Peyer's patch (tissue), 4 donors: ENCODE data around the gene TDRD5. TPM values are rescaled to one million over a fixed set of nuclear protein-coding genes. Genes with fewer than 3 reads are reported as not detected.

Experiments
- DNase-seq, 3 donors: peaks; one replicate each; pipeline ENCODE4 v3.0.0-alpha.2; 2017 to 2019
- H3K27ac ChIP-seq, 4 donors: fragments of 200-600 bp; sonication (generic); one replicate each; pipeline ENCODE4 v1.5.1; 2016 to 2019
- H3K27me3 ChIP-seq, 2 donors: fragments of 200-600 bp; sonication (generic); one replicate each; pipeline ENCODE4 v1.5.1; 2019
- H3K36me3 ChIP-seq, 3 donors: fragments of 200-600 bp; sonication (generic); one replicate each; pipeline ENCODE4 v1.5.1; 2016 to 2019
- H3K4me1 ChIP-seq, 4 donors: fragments of 200-600 bp; sonication (generic); one replicate each; pipeline ENCODE4 v1.5.1; 2016 to 2019
- H3K4me3 ChIP-seq, 4 donors: fragments of 200-600 bp; sonication (generic); 1 replicate in 3 of 4; 2 replicates in 1 of 4; pipeline ENCODE4 v1.5.1; 2016 to 2019; ENCODE audit warnings: mild to moderate bottlenecking in 1 of 4
- H3K9me3 ChIP-seq, 4 donors: fragments of 200-600 bp; sonication (generic); one replicate each; pipeline ENCODE4 v1.5.1; 2016 to 2019; ENCODE audit warnings: mild to moderate bottlenecking in 1 of 4
- POLR2A ChIP-seq, 2 donors: fragments of 450-650 bp; IDR thresholded peaks; one replicate each; pipeline ENCODE4 v1.5.1; 2017; ENCODE audit warnings: antibody characterized with exemption in 2 of 2, mild to moderate bottlenecking in 2 of 2, moderate library complexity in 2 of 2
- total RNA-seq, 4 donors: library from RNA; depleted of rRNA; stranded (reverse); fragments of >200 nt; gene quantifications; one replicate each; pipeline ENCODE4 v1.1.0, GENCODE V29; 2016
- TF ChIP-seq, protein P1 (sequence below), 6 experiments: fragments of 450-650 bp in 4 of 6; fragments of 200-600 bp in 2 of 6; sonication (generic) in 1 of 6; IDR thresholded peaks; one replicate each; pipeline ENCODE4 v1.5.1; 2017 to 2019; ENCODE audit warnings: antibody characterized with exemption in 6 of 6, mild to moderate bottlenecking in 3 of 6, moderate library complexity in 1 of 6

Gene TDRD5
- total RNA-seq, 4 donors from 2014 or later = 0.40 to 0.70 TPM; not detected in 2

DNA sequence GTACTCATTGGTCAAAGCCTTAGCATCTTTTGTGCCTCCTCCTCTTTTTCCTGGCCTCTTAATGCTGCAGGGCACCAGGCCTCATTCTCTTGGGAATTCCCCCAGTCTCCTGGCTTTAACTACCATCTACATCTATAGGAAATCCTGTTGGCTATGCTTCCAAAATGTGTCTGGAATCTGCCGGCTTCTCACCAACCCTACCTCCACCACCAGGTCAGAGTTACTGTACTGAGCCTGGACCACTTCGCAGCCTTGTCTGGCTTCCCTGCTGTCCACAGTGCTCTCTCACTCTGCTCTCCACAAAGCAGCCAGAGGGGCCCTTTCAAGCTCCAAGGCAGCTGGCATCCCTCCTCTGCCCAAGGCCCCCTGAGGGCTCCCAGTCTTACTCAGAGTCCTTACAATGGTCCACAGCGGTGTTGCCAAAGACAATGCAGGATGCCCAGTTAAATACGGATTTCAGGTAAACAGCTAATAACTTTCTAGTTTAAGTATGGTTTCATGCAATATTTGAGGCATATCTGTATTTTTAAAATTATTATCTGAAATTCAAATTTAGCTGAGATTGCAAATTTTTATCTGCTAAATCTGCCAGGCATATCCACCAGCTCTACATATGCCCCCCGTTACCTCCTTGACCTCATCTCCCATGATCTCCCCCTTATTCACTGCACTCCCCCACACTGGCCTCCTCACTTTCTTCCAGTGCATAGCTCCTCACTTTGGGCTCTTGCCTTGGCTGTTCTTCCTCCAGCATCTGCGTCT is 117.0 kb downstream of the TDRD5 start:
- H3K9me3 ChIP-seq = no peaks in the 10 kb centered on the region
- H3K36me3 ChIP-seq = no peaks in the 10 kb centered on the region
- no peak overlapping the region for H3K4me3 ChIP-seq
- no peaks in the 10 kb centered on the region for H3K27me3 ChIP-seq
- no peak for TF ChIP-seq POLR2A (IDR thresholded peaks at IDR 0.05)
- H3K27ac ChIP-seq = no peak overlapping the region
- peaks cover 0 to 10% (median 0%) of the 10 kb centered on the region in 4 donors for H3K4me1 ChIP-seq
- no peak for DNase-seq

DNA sequence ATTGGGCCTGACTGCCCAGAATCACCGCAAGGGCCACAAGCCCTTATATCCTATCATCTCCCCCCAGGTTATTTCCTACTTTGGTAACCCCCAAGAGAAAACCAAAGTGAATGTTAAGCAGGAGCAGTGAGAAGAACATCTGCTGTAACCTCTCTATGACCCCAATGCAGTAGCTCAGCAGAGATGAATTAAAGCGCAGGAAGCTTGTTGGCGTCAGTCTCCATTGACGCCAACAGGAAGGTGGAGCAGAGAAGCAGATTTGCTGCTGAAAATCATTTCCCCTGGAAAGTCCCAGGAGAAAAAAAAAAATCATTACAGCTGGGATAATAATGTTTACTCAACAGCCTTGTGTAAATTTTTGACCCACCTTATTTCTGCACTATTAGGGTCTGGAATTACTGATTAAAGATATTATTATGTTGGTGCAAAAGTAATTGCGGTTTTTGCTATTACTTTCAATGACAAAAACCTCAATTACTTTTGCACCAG is 118.3 kb downstream of the TDRD5 start:
- no peak for DNase-seq
- no peak overlapping the region for H3K27ac ChIP-seq
- peaks cover 0 to 10% (median 0%) of the 10 kb centered on the region in 4 donors for H3K4me1 ChIP-seq
- peaks cover 0 to 9% (median 0%) of the 10 kb centered on the region in 4 donors for H3K9me3 ChIP-seq
- H3K27me3 ChIP-seq = no peaks in the 10 kb centered on the region
- no peaks in the 10 kb centered on the region for H3K36me3 ChIP-seq
- no peak for TF ChIP-seq POLR2A (IDR thresholded peaks at IDR 0.05)
- TF ChIP-seq, protein P1, sequence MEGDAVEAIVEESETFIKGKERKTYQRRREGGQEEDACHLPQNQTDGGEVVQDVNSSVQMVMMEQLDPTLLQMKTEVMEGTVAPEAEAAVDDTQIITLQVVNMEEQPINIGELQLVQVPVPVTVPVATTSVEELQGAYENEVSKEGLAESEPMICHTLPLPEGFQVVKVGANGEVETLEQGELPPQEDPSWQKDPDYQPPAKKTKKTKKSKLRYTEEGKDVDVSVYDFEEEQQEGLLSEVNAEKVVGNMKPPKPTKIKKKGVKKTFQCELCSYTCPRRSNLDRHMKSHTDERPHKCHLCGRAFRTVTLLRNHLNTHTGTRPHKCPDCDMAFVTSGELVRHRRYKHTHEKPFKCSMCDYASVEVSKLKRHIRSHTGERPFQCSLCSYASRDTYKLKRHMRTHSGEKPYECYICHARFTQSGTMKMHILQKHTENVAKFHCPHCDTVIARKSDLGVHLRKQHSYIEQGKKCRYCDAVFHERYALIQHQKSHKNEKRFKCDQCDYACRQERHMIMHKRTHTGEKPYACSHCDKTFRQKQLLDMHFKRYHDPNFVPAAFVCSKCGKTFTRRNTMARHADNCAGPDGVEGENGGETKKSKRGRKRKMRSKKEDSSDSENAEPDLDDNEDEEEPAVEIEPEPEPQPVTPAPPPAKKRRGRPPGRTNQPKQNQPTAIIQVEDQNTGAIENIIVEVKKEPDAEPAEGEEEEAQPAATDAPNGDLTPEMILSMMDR (IDR thresholded peaks at IDR 0.05) = no peak
- H3K4me3 ChIP-seq = no peak overlapping the region

DNA sequence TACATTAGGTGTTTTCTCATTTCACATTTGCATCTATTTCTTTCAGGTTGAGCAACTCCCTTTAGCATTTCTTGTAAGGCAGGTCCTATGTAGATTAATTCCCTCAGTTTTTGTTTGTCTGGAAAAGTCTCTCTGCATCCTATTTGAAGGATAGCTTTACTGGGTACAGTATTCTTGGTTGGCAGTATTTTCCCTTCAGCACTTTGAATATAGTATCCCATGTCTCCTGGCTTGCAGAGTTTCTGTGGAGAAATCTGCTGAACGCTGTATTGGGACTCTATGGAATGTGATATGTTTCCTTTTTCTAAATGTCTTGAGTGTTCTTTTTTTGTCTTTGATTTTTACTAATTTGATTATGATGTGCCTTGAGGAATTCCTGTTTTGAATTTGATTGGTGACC is 122.5 kb downstream of the TDRD5 start:
- TF ChIP-seq, protein P1 (IDR thresholded peaks at IDR 0.05) = no peak
- no peak for TF ChIP-seq POLR2A (IDR thresholded peaks at IDR 0.05)
- no peaks in the 10 kb centered on the region for H3K36me3 ChIP-seq
- DNase-seq = no peak
- no peaks in the 10 kb centered on the region for H3K27me3 ChIP-seq
- peaks cover 0 to 10% (median 0%) of the 10 kb centered on the region in 4 donors for H3K4me1 ChIP-seq
- H3K4me3 ChIP-seq = no peak overlapping the region
- no peak overlapping the region for H3K27ac ChIP-seq
- peaks cover 0 to 11% (median 0%) of the 10 kb centered on the region in 4 donors for H3K9me3 ChIP-seq

DNA sequence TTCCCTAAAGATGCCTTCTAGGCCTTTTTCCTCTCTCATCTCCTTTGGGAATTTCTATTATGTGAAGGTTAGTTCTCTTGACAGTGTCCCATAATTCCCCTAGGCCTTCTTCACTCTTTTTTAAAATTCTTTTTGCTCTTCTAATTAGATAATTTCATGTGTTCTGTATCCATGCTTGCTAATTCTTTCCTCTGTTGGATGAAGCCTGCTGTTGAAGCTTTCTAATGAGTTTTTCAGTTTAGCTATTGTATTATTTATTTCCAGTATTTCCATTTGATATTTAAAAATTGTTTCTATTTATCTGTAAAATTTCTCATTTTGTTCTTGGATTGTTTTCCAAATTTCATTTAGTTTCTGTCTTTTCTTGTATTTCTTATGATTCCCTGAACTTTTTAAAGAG is 123.0 kb downstream of the TDRD5 start:
- TF ChIP-seq, protein P1 (IDR thresholded peaks at IDR 0.05) = no peak
- no peak for TF ChIP-seq POLR2A (IDR thresholded peaks at IDR 0.05)
- no peak overlapping the region for H3K4me3 ChIP-seq
- peaks cover 0 to 6% (median 0%) of the 10 kb centered on the region in 4 donors for H3K4me1 ChIP-seq
- no peak for DNase-seq
- H3K27me3 ChIP-seq = no peaks in the 10 kb centered on the region
- H3K9me3 ChIP-seq = peaks cover 0 to 11% (median 0%) of the 10 kb centered on the region in 4 donors
- no peak overlapping the region for H3K27ac ChIP-seq
- no peaks in the 10 kb centered on the region for H3K36me3 ChIP-seq

DNA sequence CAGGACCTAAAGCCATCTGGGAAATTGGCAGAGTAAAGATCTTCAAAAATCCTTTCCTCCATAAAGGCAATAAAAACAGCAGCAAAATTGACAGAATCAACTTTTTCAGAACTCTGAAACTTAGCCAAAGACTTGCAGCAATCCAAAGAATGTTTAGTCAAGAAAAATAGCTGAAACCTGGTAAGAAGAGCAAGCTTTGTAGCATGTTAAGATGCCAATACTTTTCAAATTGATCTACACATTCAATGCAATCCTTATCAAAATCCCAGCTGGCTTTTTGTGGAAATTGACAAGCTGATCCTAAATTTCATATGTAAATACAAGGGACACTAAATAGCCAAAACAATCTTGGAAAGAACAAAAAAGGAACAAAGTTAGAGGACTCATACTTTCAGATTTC is 127.6 kb downstream of the TDRD5 start:
- TF ChIP-seq, protein P1 (IDR thresholded peaks at IDR 0.05) = no peak
- no peak for TF ChIP-seq POLR2A (IDR thresholded peaks at IDR 0.05)
- Histone ChIP-seq H3K27me3 (no peaks in the 10 kb centered on the region), H3K4me3 (no peak overlapping the region), H3K27ac (no peak overlapping the region), H3K36me3 (no peaks in the 10 kb centered on the region), H3K4me1 (no peaks in the 10 kb centered on the region), H3K9me3 (peaks cover 0 to 8% (median 0%) of the 10 kb centered on the region in 4 donors)
- no peak for DNase-seq

DNA sequence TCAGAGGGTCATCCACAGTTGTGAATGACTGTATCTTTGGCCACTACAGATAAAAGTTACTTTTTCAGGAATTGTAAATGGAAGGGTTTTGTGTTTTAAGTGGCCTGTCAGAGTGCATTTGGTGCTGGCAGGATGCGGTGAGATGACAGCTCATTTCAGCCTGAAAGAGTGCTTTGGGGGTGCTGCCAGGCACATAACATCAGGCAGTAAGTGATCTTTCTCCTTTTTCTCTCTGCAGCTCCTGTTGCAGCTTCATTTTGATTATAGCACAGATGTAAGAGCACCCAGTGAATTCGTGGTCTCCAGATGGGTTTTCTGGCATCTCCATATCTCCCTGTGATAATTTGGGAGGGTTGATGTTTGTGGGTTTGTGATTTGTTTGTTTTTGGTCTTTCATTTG is 136.6 kb downstream of the TDRD5 start:
- Histone ChIP-seq H3K27me3 (no peaks in the 10 kb centered on the region), H3K27ac (no peak overlapping the region), H3K4me3 (no peak overlapping the region), H3K4me1 (no peaks in the 10 kb centered on the region), H3K9me3 (no peaks in the 10 kb centered on the region), H3K36me3 (no peaks in the 10 kb centered on the region)
- no peak for DNase-seq
- TF ChIP-seq, protein P1 (IDR thresholded peaks at IDR 0.05) = no peak
- TF ChIP-seq POLR2A (IDR thresholded peaks at IDR 0.05) = no peak
